H9 (cell line): ENCODE measurements around the gene KLF1. TPM values are rescaled to one million over a fixed set of nuclear protein-coding genes. Genes with fewer than 3 reads are reported as not detected.

Experiments
- DNase-seq: peaks from one replicate; pipeline ENCODE4 v3.0.0-alpha.2; 2017
- H2AFZ ChIP-seq: one replicate; pipeline ENCODE4 v1.6.1; 2013; ENCODE audit warnings: mild to moderate bottlenecking, low read length, control low read depth, moderate library complexity
- H2AK5ac ChIP-seq: 2 replicates; pipeline ENCODE4 v1.6.1; 2013; ENCODE audit warnings: low read length, control low read depth, mixed read lengths; ENCODE audit not compliant: insufficient read length
- H2BK120ac ChIP-seq: one replicate; pipeline ENCODE4 v1.6.1; 2013; ENCODE audit warnings: low read depth, mild to moderate bottlenecking, low read length, control low read depth, inconsistent platforms; ENCODE audit not compliant: poor library complexity, severe bottlenecking
- H2BK12ac ChIP-seq: 2 replicates; pipeline ENCODE4 v1.6.1; 2013; ENCODE audit warnings: low read length, control low read depth, mixed read lengths, low read depth; ENCODE audit not compliant: insufficient read length
- H2BK15ac ChIP-seq: 2 replicates; pipeline ENCODE4 v1.6.1; 2013; ENCODE audit warnings: low read depth, low read length, control low read depth
- H2BK20ac ChIP-seq: one replicate; pipeline ENCODE4 v1.6.1; 2013; ENCODE audit warnings: low read depth, mild to moderate bottlenecking, low read length, control low read depth, inconsistent platforms; ENCODE audit not compliant: poor library complexity, severe bottlenecking
- H2BK5ac ChIP-seq: 2 replicates; pipeline ENCODE4 v1.6.1; 2013; ENCODE audit warnings: low read length, control low read depth, mixed read lengths; ENCODE audit not compliant: insufficient read length
- H3K14ac ChIP-seq: 2 replicates; pipeline ENCODE4 v1.6.1; 2013; ENCODE audit warnings: low read length, control low read depth; ENCODE audit not compliant: insufficient read depth
- H3K18ac ChIP-seq: 2 replicates; pipeline ENCODE4 v1.6.1; 2013; ENCODE audit warnings: low read depth, mild to moderate bottlenecking, mixed read lengths, low read length, control low read depth; ENCODE audit not compliant: insufficient read length
- H3K23ac ChIP-seq: 2 replicates; pipeline ENCODE4 v1.6.1; 2013; ENCODE audit warnings: low read length, control low read depth, mixed read lengths, low read depth; ENCODE audit not compliant: insufficient read length
- H3K23me2 ChIP-seq: 2 replicates; pipeline ENCODE4 v1.6.1; 2013; ENCODE audit warnings: low read depth, mild to moderate bottlenecking, mixed read lengths, low read length, control low read depth; ENCODE audit not compliant: insufficient read length, poor library complexity, severe bottlenecking
- H3K27ac ChIP-seq: 2 replicates; pipeline ENCODE4 v1.5.1; 2013; ENCODE audit warnings: low read length, control low read depth, mixed read lengths, low read depth; ENCODE audit not compliant: insufficient read length
- H3K27me3 ChIP-seq: 2 replicates; pipeline ENCODE4 v1.6.1; 2013; ENCODE audit warnings: low read length, control low read depth, inconsistent platforms; ENCODE audit not compliant: insufficient read depth
- H3K4ac ChIP-seq: 2 replicates; pipeline ENCODE4 v1.6.1; 2013; ENCODE audit warnings: low read depth, mild to moderate bottlenecking, control low read depth, inconsistent platforms, low read length, moderate library complexity
- H3K4me1 ChIP-seq: 2 replicates; pipeline ENCODE4 v1.6.1; 2013; ENCODE audit warnings: low read length, control low read depth, inconsistent platforms; ENCODE audit not compliant: insufficient read depth
- H3K4me2 ChIP-seq: 2 replicates; pipeline ENCODE4 v1.6.1; 2013; ENCODE audit warnings: low read length, control low read depth, mixed read lengths; ENCODE audit not compliant: insufficient read length, insufficient read depth
- H3K56ac ChIP-seq: 2 replicates; pipeline ENCODE4 v1.6.1; 2013; ENCODE audit warnings: low read depth, mild to moderate bottlenecking, mixed read lengths, low read length, control low read depth; ENCODE audit not compliant: insufficient read length
- H3K79me1 ChIP-seq: 2 replicates; pipeline ENCODE4 v1.6.1; 2013; ENCODE audit warnings: low read depth, mild to moderate bottlenecking, moderate library complexity, low read length, control low read depth, inconsistent platforms; ENCODE audit not compliant: insufficient read depth, poor library complexity, severe bottlenecking
- H3K79me2 ChIP-seq: 2 replicates; pipeline ENCODE4 v1.6.1; 2013; ENCODE audit warnings: low read length, control low read depth, inconsistent platforms; ENCODE audit not compliant: insufficient read depth
- H3K9ac ChIP-seq: 2 replicates; pipeline ENCODE4 v1.6.1; 2013; ENCODE audit warnings: low read length, control low read depth, mixed read lengths; ENCODE audit not compliant: insufficient read length; ENCODE audit errors: extremely low read depth
- H3K9me3 ChIP-seq: one replicate; pipeline ENCODE4 v1.6.1; 2013; ENCODE audit warnings: low read depth, low read length, inconsistent platforms; ENCODE audit not compliant: control insufficient read depth
- H3T11ph ChIP-seq: one replicate; pipeline ENCODE4 v1.6.1; 2013; ENCODE audit warnings: mild to moderate bottlenecking, low read length, control low read depth, inconsistent platforms
- H4K20me1 ChIP-seq: one replicate; pipeline ENCODE4 v1.6.1; 2013; ENCODE audit not compliant: control insufficient read depth, insufficient read length, insufficient read depth
- H4K5ac ChIP-seq: 2 replicates; pipeline ENCODE4 v1.6.1; 2013; ENCODE audit warnings: low read depth, mild to moderate bottlenecking, mixed read lengths, low read length, control low read depth; ENCODE audit not compliant: insufficient read length
- H4K8ac ChIP-seq: replicated peaks from 2 replicates; pipeline ENCODE4 v1.6.1; 2013; ENCODE audit warnings: low read length, control low read depth, mixed read lengths, low read depth; ENCODE audit not compliant: insufficient read length
- H4K91ac ChIP-seq: 2 replicates; pipeline ENCODE4 v1.6.1; 2013; ENCODE audit warnings: low read depth, mild to moderate bottlenecking, moderate library complexity, mixed read lengths, low read length, control low read depth; ENCODE audit not compliant: insufficient read length
- H3K27ac Mint-ChIP-seq, 3 experiments: 2 replicates in 2 of 3; 3 replicates in 1 of 3; pipeline ENCODE4 v1.8.0; 2020 to 2021; ENCODE audit warnings: mixed read lengths in 3 of 3, mild to moderate bottlenecking in 1 of 3, moderate library complexity in 1 of 3
- H3K27me3 Mint-ChIP-seq: 2 replicates; pipeline ENCODE4 v1.8.0; 2021; ENCODE audit warnings: low read depth, mild to moderate bottlenecking, moderate library complexity, mixed read lengths
- H3K36me3 Mint-ChIP-seq, 3 experiments: 2 replicates in 2 of 3; 3 replicates in 1 of 3; pipeline ENCODE4 v1.8.0; 2020 to 2021; ENCODE audit warnings: low read depth in 3 of 3, mixed read lengths in 3 of 3; ENCODE audit not compliant: insufficient read depth in 1 of 3
- H3K4me1 Mint-ChIP-seq, 2 experiments: 2 replicates each; pipeline ENCODE4 v1.8.0; 2020; ENCODE audit warnings: mixed read lengths in 2 of 2
- H3K4me3 Mint-ChIP-seq, 2 experiments: 2 replicates in 1 of 2; 3 replicates in 1 of 2; pipeline ENCODE4 v1.8.0; 2020 to 2021; ENCODE audit warnings: mild to moderate bottlenecking in 2 of 2, mixed read lengths in 2 of 2, moderate library complexity in 1 of 2
- H3K9me3 Mint-ChIP-seq, 2 experiments: 2 replicates in 1 of 2; 3 replicates in 1 of 2; pipeline ENCODE4 v1.8.0; 2020; ENCODE audit warnings: mild to moderate bottlenecking in 2 of 2, mixed read lengths in 2 of 2, moderate library complexity in 1 of 2
- WGBS: extraction: QIAGEN DNeasy Blood & Tissue Kit; methylation state at CpG from one replicate; pipeline ENCODE4 v1.1.7; 2013; ENCODE audit warnings: missing lambda C conversion rate, low lambda C conversion rate, mixed read lengths; ENCODE audit not compliant: insufficient read length; ENCODE audit errors: extremely low coverage; 5-methylcytosine and 5-hydroxymethylcytosine counted together
- total RNA-seq: library from RNA; stranded (reverse); gene quantifications from 2 replicates; pipeline ENCODE4 v1.2.1, GENCODE V29; 2021
- TF ChIP-seq, protein P1 (sequence below): fragments of 200-600 bp; sonication (generic); conservative IDR thresholded peaks from 3 replicates; pipeline ENCODE4 v1.8.0; 2021; ENCODE audit warnings: antibody characterized with exemption, mild to moderate bottlenecking

The KLF1 gene
- total RNA-seq, 1 experiment from 2014 or later = 0.37 TPM

GRCh38 chr19:12888006-12888603, 1.1 kb upstream of the KLF1 start:
- no peaks in the 10 kb centered on the region; the same call in 1 of the 2 replicates for H3K79me2 ChIP-seq
- no peak overlapping the region for H3K9ac ChIP-seq
- no peaks in the 10 kb centered on the region for H4K20me1 ChIP-seq
- no peak overlapping the region for H2BK120ac ChIP-seq
- no peak overlapping the region for H3K27ac ChIP-seq
- H3K4me1 ChIP-seq = no peaks in the 10 kb centered on the region
- no peak overlapping the region for H2BK12ac ChIP-seq
- no peak overlapping the region for H3K4me2 ChIP-seq
- Mint-ChIP-seq H3K27ac (no peak overlapping the region), H3K27me3 (peaks cover 45% of the 10 kb centered on the region), H3K4me3 (no peak overlapping the region), H3K4me1 (peaks cover 13 to 25% of the 10 kb centered on the region in 2 experiments), H3K9me3 (peaks cover 16% of the 10 kb centered on the region in 2 experiments), H3K36me3 (peaks cover 3 to 10% (median 5%) of the 10 kb centered on the region in 3 experiments; a peak in 6 of 7 replicates)
- no peak overlapping the region for H2BK15ac ChIP-seq
- H3T11ph ChIP-seq = no peak overlapping the region
- H3K23ac ChIP-seq = no peak overlapping the region
- H3K56ac ChIP-seq = no peak overlapping the region
- H3K18ac ChIP-seq = no peak overlapping the region
- WGBS = no CpG with 5 or more reads among the region's 5 CpGs
- H3K79me1 ChIP-seq = no peaks in the 10 kb centered on the region
- H2AFZ ChIP-seq = no peak overlapping the region
- TF ChIP-seq, protein P1, sequence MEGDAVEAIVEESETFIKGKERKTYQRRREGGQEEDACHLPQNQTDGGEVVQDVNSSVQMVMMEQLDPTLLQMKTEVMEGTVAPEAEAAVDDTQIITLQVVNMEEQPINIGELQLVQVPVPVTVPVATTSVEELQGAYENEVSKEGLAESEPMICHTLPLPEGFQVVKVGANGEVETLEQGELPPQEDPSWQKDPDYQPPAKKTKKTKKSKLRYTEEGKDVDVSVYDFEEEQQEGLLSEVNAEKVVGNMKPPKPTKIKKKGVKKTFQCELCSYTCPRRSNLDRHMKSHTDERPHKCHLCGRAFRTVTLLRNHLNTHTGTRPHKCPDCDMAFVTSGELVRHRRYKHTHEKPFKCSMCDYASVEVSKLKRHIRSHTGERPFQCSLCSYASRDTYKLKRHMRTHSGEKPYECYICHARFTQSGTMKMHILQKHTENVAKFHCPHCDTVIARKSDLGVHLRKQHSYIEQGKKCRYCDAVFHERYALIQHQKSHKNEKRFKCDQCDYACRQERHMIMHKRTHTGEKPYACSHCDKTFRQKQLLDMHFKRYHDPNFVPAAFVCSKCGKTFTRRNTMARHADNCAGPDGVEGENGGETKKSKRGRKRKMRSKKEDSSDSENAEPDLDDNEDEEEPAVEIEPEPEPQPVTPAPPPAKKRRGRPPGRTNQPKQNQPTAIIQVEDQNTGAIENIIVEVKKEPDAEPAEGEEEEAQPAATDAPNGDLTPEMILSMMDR = no peak
- H3K27me3 ChIP-seq = 0 out of 2 replicates have a peak, but pooled peaks cover 1% of the 10 kb centered on the region
- no peak overlapping the region for H4K91ac ChIP-seq
- H3K14ac ChIP-seq = no peak overlapping the region
- H2AK5ac ChIP-seq = no peak overlapping the region
- H2BK20ac ChIP-seq = no peak overlapping the region
- H4K8ac ChIP-seq = no peak overlapping the region
- no peak overlapping the region for H3K4ac ChIP-seq
- no peak overlapping the region for H2BK5ac ChIP-seq
- H3K9me3 ChIP-seq = no peaks in the 10 kb centered on the region
- no peak overlapping the region for H4K5ac ChIP-seq
- DNase-seq = no peak
- H3K23me2 ChIP-seq = peaks cover 14% of the 10 kb centered on the region
